ENCODE measurements around the gene TSEN15. TPM values are rescaled to one million over a fixed set of nuclear protein-coding genes. Genes with fewer than 3 reads are reported as not detected.
"Not testable (repeated sequence)": the region's sequence is repeated elsewhere in the genome, so short reads cannot be mapped to it uniquely, and the experiment has no call there.

Gene TSEN15
- total RNA-seq, 1 donor from 2014 or later = 34.4 TPM

- no peak for DNase-seq
Observed at GRCh38 chr1:184031409-184032107, 20.0 kb upstream of the TSEN15 start.

GRCh38 chr1:184032306-184032929 is 19.1 kb upstream of the TSEN15 start:
- no peak for DNase-seq

- DNase-seq = no peak
Observed at GRCh38 chr1:184032930-184033418, 18.6 kb upstream of the TSEN15 start.

GRCh38 chr1:184033711-184034167 is 17.8 kb upstream of the TSEN15 start:
- DNase-seq = no peak

- DNase-seq = no peak
Observed at GRCh38 chr1:184034761-184035379, 16.7 kb upstream of the TSEN15 start.

- no peak for DNase-seq
Observed at GRCh38 chr1:184035719-184036516, 15.6 kb upstream of the TSEN15 start.

GRCh38 chr1:184036517-184036949 is 15.0 kb upstream of the TSEN15 start:
- DNase-seq = peak; percentile 54

GRCh38 chr1:184037849-184038591 is 13.5 kb upstream of the TSEN15 start:
- no peak for DNase-seq

- no peak for DNase-seq
Observed at GRCh38 chr1:184039126-184039525, 12.4 kb upstream of the TSEN15 start.

GRCh38 chr1:184041731-184042130 is 9.8 kb upstream of the TSEN15 start:
- no peak for DNase-seq

GRCh38 chr1:184043315-184043714 is 8.2 kb upstream of the TSEN15 start:
- not testable (repeated sequence) for DNase-seq

- DNase-seq = no peak
Observed at GRCh38 chr1:184044603-184045376, 6.7 kb upstream of the TSEN15 start.

GRCh38 chr1:184047541-184047940 is 4.0 kb upstream of the TSEN15 start:
- DNase-seq = not testable (repeated sequence)

GRCh38 chr1:184048561-184049240 is 2.8 kb upstream of the TSEN15 start:
- DNase-seq = no peak

GRCh38 chr1:184049291-184049690 is 2.2 kb upstream of the TSEN15 start:
- DNase-seq = no peak

GRCh38 chr1:184049836-184050468 is 1.6 kb upstream of the TSEN15 start:
- DNase-seq = no peak

GRCh38 chr1:184050636-184051035 is 894 bp upstream of the TSEN15 start:
- DNase-seq = no peak

- DNase-seq = no peak
Observed at GRCh38 chr1:184051138-184051484, 419 bp upstream of the TSEN15 start.

- DNase-seq = peak; percentile 17
Observed at GRCh38 chr1:184052194-184052559, 647 bp downstream of the TSEN15 start.

- no peak for DNase-seq
Observed at GRCh38 chr1:184052750-184053149, 1.2 kb downstream of the TSEN15 start.
